WTC11 (cell line): ENCODE measurements around the gene TCF7L2. TPM values are rescaled to one million over a fixed set of nuclear protein-coding genes. Genes with fewer than 3 reads are reported as not detected.

ENCODE experiments used
- ATAC-seq: fragments of 200-7000 bp; cut with Tn5 transposase; 2 replicates; pipeline ENCODE4 v1.10.0; 2021; ENCODE audit warnings: mild to moderate bottlenecking, moderate library complexity
- CTCF ChIA-PET: fragments of 300-600 bp; sonication (Branson Sonifier 250); formaldehyde crosslinking; loops from one replicate; lab custom pipeline; 2021; ENCODE audit warnings: antibody characterized with exemption; lab: Charles Lee
- POLR2A ChIA-PET: fragments of 350-600 bp; sonication (Branson Sonifier 250); formaldehyde crosslinking; loops from one replicate; lab custom pipeline; 2021; ENCODE audit warnings: antibody characterized with exemption; lab: Charles Lee
- DNase-seq: peaks from one replicate; pipeline ENCODE4 v3.0.0; 2021; ENCODE audit warnings: low spot score
- H3K27ac Mint-ChIP-seq: 2 replicates; pipeline ENCODE4 v1.8.0; 2021; ENCODE audit warnings: mixed read lengths
- H3K27me3 Mint-ChIP-seq: 2 replicates; pipeline ENCODE4 v1.8.0; 2021; ENCODE audit warnings: low read depth, mild to moderate bottlenecking, moderate library complexity, mixed read lengths
- H3K36me3 Mint-ChIP-seq: 2 replicates; pipeline ENCODE4 v1.8.0; 2021; ENCODE audit warnings: mixed read lengths
- H3K4me1 Mint-ChIP-seq: 2 replicates; pipeline ENCODE4 v1.8.0; 2022; ENCODE audit warnings: mixed read lengths
- H3K4me3 Mint-ChIP-seq: 2 replicates; pipeline ENCODE4 v1.8.0; 2021; ENCODE audit warnings: mild to moderate bottlenecking, moderate library complexity, mixed read lengths
- H3K9me3 Mint-ChIP-seq: 2 replicates; pipeline ENCODE4 v1.8.0; 2021; ENCODE audit warnings: mixed read lengths
- EMX1 ChIP-seq: fragments of 250-450 bp; sonication (Bioruptor Pico); IDR thresholded peaks from 2 replicates; pipeline ENCODE4 v1.8.0; 2021; ENCODE audit warnings: mild to moderate bottlenecking
- FOXP1 ChIP-seq: sonication (generic); formaldehyde crosslinking; IDR thresholded peaks from 2 replicates; pipeline ENCODE4 v1.8.0; 2022; ENCODE audit warnings: missing genetic modification reagents, mild to moderate bottlenecking, moderate library complexity, borderline replicate concordance
- GRHL2 ChIP-seq: fragments of 250-450 bp; sonication (Bioruptor Pico); IDR thresholded peaks from 2 replicates; pipeline ENCODE4 v1.8.0; 2022; ENCODE audit warnings: mild to moderate bottlenecking, moderate library complexity; ENCODE audit not compliant: insufficient replicate concordance, severe bottlenecking
- JUN ChIP-seq: sonication (generic); formaldehyde crosslinking; IDR thresholded peaks from 2 replicates; pipeline ENCODE4 v1.8.0; 2023; ENCODE audit warnings: mild to moderate bottlenecking, missing genetic modification reagents
- NFE2L1 ChIP-seq: sonication (generic); formaldehyde crosslinking; IDR thresholded peaks from 2 replicates; pipeline ENCODE4 v1.8.1; 2023; ENCODE audit warnings: missing genetic modification reagents
- OVOL2 ChIP-seq: fragments of 250-450 bp; sonication (Bioruptor Pico); IDR thresholded peaks from 2 replicates; pipeline ENCODE4 v1.9.0; 2021; ENCODE audit warnings: mild to moderate bottlenecking, borderline replicate concordance
- PRRX2 ChIP-seq: fragments of 250-450 bp; sonication (Bioruptor Pico); IDR thresholded peaks from 2 replicates; pipeline ENCODE4 v1.8.0; 2021; ENCODE audit warnings: mild to moderate bottlenecking
- RELA ChIP-seq: sonication (generic); formaldehyde crosslinking; IDR thresholded peaks from 2 replicates; pipeline ENCODE4 v1.8.1; 2022; ENCODE audit warnings: missing genetic modification reagents, mild to moderate bottlenecking, borderline replicate concordance
- SOX15 ChIP-seq: fragments of 250-450 bp; sonication (Bioruptor Pico); IDR thresholded peaks from 2 replicates; pipeline ENCODE4 v1.9.0; 2021; ENCODE audit warnings: mild to moderate bottlenecking
- ZNF263 ChIP-seq: sonication (generic); formaldehyde crosslinking; IDR thresholded peaks from 2 replicates; pipeline ENCODE4 v1.8.1; 2022; ENCODE audit warnings: low read depth, mild to moderate bottlenecking, moderate library complexity, missing genetic modification reagents
- ZNF317 ChIP-seq: sonication (generic); formaldehyde crosslinking; IDR thresholded peaks from 2 replicates; pipeline ENCODE4 v1.8.1; 2023; ENCODE audit warnings: low read depth, mild to moderate bottlenecking, moderate library complexity, missing genetic modification reagents, borderline replicate concordance
- total RNA-seq: library from RNA; stranded (reverse); gene quantifications from 3 replicates; pipeline ENCODE4 v1.2.3, GENCODE V29; 2021
- TF ChIP-seq, protein P1 (sequence below): sonication (generic); formaldehyde crosslinking; IDR thresholded peaks from 2 replicates; pipeline ENCODE4 v1.8.1; 2023; ENCODE audit warnings: mild to moderate bottlenecking, missing genetic modification reagents, moderate library complexity
- TF ChIP-seq, protein P2 (sequence below): sonication (generic); formaldehyde crosslinking; IDR thresholded peaks from 2 replicates; pipeline ENCODE4 v1.8.1; 2022; ENCODE audit warnings: missing genetic modification reagents, borderline replicate concordance
- TF ChIP-seq, protein P3 (sequence below): sonication (generic); formaldehyde crosslinking; conservative IDR thresholded peaks from 2 replicates; pipeline ENCODE4 v1.8.1; 2022; ENCODE audit warnings: mild to moderate bottlenecking, missing genetic modification reagents
- TF ChIP-seq, protein P4 (sequence below): sonication (generic); formaldehyde crosslinking; conservative IDR thresholded peaks from 2 replicates; pipeline ENCODE4 v1.8.1; 2023; ENCODE audit warnings: mild to moderate bottlenecking, low read depth, missing genetic modification reagents, moderate library complexity
- TF ChIP-seq, protein P5 (sequence below): sonication (generic); formaldehyde crosslinking; IDR thresholded peaks from 2 replicates; pipeline ENCODE4 v1.8.0; 2023; ENCODE audit warnings: missing genetic modification reagents
- TF ChIP-seq, protein P6 (sequence below): sonication (generic); formaldehyde crosslinking; IDR thresholded peaks from 2 replicates; pipeline ENCODE4 v1.8.1; 2023; ENCODE audit warnings: mild to moderate bottlenecking, missing genetic modification reagents
- TF ChIP-seq, protein P7 (sequence below): sonication (generic); formaldehyde crosslinking; IDR thresholded peaks from 2 replicates; pipeline ENCODE4 v1.8.0; 2022; ENCODE audit warnings: missing genetic modification reagents

Gene TCF7L2
- total RNA-seq, 1 experiment from 2014 or later = 44.5 TPM

DNA sequence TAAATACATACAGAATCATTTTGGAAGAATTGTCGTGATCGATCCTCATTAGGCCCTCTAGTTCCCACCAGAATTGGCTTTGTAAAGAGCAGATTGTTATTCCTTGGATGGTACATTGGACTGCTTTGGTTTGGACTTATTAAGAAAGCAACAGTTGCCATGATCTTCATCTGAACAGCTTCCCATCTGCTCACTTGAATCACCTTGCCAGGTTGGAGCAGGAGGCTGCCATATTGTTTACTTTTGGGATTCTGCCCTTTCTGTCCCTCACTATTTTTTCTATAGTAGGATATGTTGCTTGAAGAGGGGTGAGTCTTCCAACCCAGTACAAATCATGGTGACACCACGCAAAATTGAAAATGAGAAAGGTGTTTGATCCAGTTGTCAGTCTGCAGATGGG, 199.6 kb downstream of the TCF7L2 start:
- Mint-ChIP-seq H3K9me3 (no peaks in the 10 kb centered on the region), H3K4me1 (no peaks in the 10 kb centered on the region), H3K27me3 (no peaks in the 10 kb centered on the region), H3K27ac (peak overlapping the region; percentile 26; the same call in 1 of the 2 replicates), H3K36me3 (peaks cover 87% of the 10 kb centered on the region), H3K4me3 (no peak overlapping the region)
- DNase-seq (no peak), ATAC-seq (no peak)
- CTCF ChIA-PET = no interaction called here
- TF ChIP-seq EMX1 (no peak), GRHL2 (CRISPR knock-in tag) (no peak), ZNF317 (CRISPR knock-in tag) (no peak), JUN (no peak), ZNF263 (CRISPR knock-in tag) (no peak)
- TF ChIP-seq, protein P1, sequence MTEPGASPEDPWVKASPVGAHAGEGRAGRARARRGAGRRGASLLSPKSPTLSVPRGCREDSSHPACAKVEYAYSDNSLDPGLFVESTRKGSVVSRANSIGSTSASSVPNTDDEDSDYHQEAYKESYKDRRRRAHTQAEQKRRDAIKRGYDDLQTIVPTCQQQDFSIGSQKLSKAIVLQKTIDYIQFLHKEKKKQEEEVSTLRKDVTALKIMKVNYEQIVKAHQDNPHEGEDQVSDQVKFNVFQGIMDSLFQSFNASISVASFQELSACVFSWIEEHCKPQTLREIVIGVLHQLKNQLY (CRISPR knock-in tag) = no peak
- TF ChIP-seq, protein P2, sequence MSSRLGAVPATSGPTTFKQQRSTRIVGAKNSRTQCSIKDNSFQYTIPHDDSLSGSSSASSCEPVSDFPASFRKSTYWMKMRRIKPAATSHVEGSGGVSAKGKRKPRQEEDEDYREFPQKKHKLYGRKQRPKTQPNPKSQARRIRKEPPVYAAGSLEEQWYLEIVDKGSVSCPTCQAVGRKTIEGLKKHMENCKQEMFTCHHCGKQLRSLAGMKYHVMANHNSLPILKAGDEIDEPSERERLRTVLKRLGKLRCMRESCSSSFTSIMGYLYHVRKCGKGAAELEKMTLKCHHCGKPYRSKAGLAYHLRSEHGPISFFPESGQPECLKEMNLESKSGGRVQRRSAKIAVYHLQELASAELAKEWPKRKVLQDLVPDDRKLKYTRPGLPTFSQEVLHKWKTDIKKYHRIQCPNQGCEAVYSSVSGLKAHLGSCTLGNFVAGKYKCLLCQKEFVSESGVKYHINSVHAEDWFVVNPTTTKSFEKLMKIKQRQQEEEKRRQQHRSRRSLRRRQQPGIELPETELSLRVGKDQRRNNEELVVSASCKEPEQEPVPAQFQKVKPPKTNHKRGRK (CRISPR knock-in tag) = no peak
- TF ChIP-seq, protein P3, sequence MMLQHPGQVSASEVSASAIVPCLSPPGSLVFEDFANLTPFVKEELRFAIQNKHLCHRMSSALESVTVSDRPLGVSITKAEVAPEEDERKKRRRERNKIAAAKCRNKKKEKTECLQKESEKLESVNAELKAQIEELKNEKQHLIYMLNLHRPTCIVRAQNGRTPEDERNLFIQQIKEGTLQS (CRISPR knock-in tag) = no peak
- POLR2A ChIA-PET = no interaction called here

DNA sequence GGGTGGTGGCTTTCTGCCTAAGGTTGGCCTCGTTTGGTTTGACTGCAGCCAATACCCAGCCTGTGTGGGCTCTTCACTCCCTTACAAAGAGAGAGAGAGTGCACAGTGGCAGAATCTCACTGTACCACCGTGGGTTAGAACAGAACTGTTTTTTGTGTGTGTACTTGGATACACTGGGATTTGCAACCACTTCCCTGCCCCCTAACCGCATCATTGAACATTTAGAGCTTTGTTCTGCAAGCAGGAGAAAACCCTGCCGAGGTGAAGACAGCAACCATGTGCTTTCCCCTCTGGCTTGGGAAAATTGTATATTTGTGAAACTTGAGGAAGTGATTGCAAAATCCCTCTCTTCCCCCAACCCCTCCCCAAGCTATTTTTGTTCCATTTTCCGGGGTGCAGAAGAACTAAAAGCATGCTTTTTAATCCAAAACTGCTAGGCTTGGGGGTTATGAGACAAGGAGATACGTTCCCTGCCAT, 201.2 kb downstream of the TCF7L2 start:
- no peak for ATAC-seq
- Mint-ChIP-seq H3K36me3 (peaks cover 87% of the 10 kb centered on the region), H3K27me3 (no peaks in the 10 kb centered on the region), H3K9me3 (no peaks in the 10 kb centered on the region), H3K27ac (0 out of 2 replicates have a peak overlapping the region, but pooled peaks have one; percentile 20), H3K4me1 (no peaks in the 10 kb centered on the region), H3K4me3 (no peak overlapping the region)
- DNase-seq = no peak
- ChIA-PET CTCF (no interaction called here), POLR2A (no interaction called here)
- TF ChIP-seq RELA (CRISPR knock-in tag) (no peak), FOXP1 (no peak), PRRX2 (CRISPR knock-in tag) (no peak), NFE2L1 (CRISPR knock-in tag) (no peak), SOX15 (CRISPR knock-in tag) (no peak), OVOL2 (CRISPR knock-in tag) (no peak)
- TF ChIP-seq, protein P4, sequence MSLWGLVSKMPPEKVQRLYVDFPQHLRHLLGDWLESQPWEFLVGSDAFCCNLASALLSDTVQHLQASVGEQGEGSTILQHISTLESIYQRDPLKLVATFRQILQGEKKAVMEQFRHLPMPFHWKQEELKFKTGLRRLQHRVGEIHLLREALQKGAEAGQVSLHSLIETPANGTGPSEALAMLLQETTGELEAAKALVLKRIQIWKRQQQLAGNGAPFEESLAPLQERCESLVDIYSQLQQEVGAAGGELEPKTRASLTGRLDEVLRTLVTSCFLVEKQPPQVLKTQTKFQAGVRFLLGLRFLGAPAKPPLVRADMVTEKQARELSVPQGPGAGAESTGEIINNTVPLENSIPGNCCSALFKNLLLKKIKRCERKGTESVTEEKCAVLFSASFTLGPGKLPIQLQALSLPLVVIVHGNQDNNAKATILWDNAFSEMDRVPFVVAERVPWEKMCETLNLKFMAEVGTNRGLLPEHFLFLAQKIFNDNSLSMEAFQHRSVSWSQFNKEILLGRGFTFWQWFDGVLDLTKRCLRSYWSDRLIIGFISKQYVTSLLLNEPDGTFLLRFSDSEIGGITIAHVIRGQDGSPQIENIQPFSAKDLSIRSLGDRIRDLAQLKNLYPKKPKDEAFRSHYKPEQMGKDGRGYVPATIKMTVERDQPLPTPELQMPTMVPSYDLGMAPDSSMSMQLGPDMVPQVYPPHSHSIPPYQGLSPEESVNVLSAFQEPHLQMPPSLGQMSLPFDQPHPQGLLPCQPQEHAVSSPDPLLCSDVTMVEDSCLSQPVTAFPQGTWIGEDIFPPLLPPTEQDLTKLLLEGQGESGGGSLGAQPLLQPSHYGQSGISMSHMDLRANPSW = no peak
- TF ChIP-seq, protein P5, sequence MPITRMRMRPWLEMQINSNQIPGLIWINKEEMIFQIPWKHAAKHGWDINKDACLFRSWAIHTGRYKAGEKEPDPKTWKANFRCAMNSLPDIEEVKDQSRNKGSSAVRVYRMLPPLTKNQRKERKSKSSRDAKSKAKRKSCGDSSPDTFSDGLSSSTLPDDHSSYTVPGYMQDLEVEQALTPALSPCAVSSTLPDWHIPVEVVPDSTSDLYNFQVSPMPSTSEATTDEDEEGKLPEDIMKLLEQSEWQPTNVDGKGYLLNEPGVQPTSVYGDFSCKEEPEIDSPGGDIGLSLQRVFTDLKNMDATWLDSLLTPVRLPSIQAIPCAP (CRISPR knock-in tag) = no peak
- TF ChIP-seq, protein P6, sequence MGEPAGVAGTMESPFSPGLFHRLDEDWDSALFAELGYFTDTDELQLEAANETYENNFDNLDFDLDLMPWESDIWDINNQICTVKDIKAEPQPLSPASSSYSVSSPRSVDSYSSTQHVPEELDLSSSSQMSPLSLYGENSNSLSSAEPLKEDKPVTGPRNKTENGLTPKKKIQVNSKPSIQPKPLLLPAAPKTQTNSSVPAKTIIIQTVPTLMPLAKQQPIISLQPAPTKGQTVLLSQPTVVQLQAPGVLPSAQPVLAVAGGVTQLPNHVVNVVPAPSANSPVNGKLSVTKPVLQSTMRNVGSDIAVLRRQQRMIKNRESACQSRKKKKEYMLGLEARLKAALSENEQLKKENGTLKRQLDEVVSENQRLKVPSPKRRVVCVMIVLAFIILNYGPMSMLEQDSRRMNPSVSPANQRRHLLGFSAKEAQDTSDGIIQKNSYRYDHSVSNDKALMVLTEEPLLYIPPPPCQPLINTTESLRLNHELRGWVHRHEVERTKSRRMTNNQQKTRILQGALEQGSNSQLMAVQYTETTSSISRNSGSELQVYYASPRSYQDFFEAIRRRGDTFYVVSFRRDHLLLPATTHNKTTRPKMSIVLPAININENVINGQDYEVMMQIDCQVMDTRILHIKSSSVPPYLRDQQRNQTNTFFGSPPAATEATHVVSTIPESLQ (CRISPR knock-in tag) = no peak
- TF ChIP-seq, protein P7, sequence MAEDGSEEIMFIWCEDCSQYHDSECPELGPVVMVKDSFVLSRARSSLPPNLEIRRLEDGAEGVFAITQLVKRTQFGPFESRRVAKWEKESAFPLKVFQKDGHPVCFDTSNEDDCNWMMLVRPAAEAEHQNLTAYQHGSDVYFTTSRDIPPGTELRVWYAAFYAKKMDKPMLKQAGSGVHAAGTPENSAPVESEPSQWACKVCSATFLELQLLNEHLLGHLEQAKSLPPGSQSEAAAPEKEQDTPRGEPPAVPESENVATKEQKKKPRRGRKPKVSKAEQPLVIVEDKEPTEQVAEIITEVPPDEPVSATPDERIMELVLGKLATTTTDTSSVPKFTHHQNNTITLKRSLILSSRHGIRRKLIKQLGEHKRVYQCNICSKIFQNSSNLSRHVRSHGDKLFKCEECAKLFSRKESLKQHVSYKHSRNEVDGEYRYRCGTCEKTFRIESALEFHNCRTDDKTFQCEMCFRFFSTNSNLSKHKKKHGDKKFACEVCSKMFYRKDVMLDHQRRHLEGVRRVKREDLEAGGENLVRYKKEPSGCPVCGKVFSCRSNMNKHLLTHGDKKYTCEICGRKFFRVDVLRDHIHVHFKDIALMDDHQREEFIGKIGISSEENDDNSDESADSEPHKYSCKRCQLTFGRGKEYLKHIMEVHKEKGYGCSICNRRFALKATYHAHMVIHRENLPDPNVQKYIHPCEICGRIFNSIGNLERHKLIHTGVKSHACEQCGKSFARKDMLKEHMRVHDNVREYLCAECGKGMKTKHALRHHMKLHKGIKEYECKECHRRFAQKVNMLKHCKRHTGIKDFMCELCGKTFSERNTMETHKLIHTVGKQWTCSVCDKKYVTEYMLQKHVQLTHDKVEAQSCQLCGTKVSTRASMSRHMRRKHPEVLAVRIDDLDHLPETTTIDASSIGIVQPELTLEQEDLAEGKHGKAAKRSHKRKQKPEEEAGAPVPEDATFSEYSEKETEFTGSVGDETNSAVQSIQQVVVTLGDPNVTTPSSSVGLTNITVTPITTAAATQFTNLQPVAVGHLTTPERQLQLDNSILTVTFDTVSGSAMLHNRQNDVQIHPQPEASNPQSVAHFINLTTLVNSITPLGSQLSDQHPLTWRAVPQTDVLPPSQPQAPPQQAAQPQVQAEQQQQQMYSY (CRISPR knock-in tag) = no peak
